EH (cell line): ENCODE results near the gene FUBP3.

Experiments used
- DNase-seq: peaks from one replicate; pipeline ENCODE4 v3.0.0-alpha.2; 2015; ENCODE audit warnings: low read depth

The FUBP3 gene

DNA sequence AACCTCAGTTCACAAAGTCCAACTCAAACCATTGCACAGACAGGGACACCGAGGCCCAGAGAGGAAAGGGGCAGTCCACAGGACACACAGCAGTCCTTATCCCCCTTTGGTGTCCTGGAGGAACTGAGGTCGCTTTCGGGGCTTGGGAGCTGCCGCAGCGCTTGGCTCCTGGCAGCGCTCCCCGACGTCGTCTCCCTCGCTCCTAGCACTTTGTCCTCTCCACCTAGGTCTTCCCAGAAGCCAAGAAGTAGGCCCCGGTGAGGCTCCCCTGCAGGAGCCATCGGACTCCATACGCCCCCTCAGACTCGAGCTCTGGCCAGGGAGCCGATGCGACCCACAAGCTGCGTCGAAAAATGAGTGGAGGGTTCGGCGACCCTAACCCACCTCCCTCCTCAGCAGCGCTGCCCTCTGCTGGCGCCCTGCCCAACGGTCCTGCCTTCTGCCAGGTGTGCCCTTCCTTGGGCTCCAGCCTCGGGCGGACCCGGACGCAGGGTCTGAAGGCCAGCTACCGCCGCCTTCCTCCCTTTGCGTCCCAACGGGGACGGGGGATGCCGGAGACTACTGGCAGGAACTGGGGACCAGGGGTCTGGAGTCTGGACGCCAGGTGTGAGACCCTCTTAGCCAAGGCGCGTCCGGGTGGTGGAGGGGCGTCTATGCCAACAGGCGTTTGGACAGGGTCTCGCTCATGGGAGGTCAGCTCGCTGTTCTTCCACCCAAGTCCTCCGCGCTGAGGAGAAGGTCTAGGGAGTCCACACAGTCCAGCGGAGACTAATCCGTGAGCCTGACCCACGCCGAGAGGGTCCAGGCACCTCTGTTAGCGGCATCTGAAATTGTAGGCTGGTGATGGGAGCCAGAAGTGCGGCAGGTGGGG lies 83.0 kb downstream of the FUBP3 start:
- DNase-seq, result no peak

DNA sequence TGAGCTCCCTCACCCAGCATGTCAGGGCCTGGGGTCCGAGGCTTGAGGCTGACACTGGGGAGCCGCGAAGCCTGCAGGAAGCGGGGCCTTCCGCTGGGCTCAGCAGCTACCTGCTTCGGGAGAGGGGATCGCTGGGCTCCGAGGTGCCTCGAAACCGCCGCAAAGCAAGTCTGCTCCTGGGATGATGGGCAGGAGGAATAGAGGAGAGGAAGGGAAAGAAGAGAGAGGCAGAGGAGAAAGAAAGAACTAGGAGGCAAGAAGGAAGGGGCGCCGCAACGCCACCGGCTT lies 83.5 kb downstream of the FUBP3 start:
- DNase-seq, result no peak

DNA sequence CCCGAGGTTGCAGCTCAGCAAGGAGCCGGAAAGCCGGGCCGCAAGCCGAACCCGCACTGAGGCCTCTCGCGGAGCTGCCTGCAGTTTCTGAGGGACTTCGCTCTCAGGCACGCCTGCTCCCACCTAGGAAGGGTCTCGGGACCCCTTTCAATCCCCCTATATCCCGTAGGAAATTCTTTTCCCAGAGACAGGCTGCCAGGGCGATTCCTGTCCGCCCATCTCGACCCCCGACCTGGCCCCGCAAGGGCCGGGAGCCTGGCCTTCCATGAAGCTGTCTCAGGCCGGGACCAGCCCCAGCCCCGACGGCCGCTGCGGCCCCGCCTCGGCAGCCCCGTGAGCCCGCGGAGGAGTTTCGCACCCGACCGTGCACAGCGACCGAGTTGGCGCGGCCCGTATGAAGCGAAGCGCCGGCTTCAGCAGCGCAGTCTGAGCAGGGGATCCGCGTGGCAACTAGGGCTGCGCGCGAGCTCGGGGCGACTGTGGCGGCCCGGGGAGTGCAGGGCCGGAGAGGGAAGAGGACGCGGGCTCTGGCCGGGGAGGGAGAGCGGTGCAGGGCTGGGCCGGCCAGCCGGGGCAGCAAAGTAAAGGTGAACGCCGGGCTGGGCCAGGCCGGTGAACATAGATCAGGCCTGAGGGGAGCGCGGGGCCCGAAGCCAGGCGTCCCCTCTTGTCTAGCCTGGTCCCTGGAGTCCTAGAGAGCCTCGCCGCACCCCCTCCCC lies 84.0 kb downstream of the FUBP3 start:
- no peak for DNase-seq

DNA sequence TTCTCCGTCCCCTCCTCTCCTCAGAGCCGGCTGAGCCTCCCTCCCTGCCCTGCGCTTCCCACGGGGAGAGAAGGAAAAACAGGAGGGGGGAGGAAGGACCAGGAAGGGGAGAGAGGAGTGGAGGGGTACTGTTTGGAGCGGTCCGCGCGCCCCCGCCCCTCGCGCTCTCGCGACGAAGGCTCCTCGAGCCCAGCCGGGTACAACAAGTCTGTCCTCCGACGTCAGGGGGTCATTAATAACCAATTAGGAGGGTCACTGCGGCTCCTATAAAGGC lies 84.5 kb downstream of the FUBP3 start:
- no peak for DNase-seq

DNA sequence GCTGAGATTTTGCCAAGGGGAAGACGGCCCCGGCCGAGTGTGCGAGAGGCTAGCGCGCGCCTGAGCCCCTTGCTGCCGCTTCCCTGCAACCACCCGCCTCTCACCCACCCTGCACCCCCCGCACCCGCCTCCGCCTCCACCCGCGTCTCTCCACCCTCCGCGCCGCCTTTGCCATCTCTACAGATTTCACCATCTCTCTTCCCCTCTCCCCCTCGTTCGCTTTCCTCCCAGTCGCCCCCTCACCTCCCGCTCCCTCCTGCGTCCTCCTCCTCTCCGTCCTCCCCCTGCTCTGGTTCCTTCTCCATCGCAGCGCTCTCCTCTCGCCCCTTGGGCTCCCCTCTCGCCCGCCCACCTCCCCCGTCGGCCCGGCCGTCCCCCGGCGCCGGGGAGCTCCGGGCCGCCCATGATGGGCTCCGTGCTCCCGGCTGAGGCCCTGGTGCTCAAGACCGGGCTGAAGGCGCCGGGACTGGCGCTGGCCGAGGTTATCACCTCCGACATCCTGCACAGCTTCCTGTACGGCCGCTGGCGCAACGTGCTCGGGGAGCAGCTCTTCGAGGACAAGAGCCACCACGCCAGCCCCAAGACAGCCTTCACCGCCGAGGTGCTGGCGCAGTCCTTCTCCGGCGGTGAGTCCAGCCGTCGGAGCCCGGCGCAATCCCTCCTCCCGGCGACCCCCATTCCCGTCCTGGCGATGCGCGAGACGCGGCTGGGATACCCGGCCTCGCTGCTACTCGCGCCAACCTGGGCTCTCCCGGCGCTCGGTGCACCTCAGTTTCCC lies 85.1 kb downstream of the FUBP3 start, which contains the start of gene PRDM12:
PRDM12 (plus strand) TSS at position 344 of the 778 bp plus-strand sequence; CDS start at position 404, 60 bp downstream.
- no peak for DNase-seq

DNA sequence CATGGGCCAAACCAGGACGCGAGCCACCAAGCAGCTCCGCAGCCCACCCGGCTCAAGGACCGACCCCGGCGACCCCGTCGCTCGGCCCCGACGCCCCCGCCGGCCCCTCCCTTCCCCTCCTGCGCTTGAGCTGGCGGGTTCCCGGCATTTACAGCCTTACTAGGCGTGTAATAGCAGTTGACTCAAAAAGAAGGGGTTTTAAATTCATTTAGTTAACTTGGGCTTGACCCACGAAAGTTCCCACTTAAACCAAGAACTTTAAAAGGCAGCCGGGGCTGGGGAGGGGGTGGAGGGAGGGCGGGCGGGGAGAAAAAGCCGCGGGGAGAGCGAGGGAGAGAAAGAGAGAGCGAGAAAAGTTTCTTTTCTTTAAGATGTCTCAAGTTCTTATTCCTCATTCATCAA lies 85.7 kb downstream of the FUBP3 start:
- DNase-seq, result no peak

DNA sequence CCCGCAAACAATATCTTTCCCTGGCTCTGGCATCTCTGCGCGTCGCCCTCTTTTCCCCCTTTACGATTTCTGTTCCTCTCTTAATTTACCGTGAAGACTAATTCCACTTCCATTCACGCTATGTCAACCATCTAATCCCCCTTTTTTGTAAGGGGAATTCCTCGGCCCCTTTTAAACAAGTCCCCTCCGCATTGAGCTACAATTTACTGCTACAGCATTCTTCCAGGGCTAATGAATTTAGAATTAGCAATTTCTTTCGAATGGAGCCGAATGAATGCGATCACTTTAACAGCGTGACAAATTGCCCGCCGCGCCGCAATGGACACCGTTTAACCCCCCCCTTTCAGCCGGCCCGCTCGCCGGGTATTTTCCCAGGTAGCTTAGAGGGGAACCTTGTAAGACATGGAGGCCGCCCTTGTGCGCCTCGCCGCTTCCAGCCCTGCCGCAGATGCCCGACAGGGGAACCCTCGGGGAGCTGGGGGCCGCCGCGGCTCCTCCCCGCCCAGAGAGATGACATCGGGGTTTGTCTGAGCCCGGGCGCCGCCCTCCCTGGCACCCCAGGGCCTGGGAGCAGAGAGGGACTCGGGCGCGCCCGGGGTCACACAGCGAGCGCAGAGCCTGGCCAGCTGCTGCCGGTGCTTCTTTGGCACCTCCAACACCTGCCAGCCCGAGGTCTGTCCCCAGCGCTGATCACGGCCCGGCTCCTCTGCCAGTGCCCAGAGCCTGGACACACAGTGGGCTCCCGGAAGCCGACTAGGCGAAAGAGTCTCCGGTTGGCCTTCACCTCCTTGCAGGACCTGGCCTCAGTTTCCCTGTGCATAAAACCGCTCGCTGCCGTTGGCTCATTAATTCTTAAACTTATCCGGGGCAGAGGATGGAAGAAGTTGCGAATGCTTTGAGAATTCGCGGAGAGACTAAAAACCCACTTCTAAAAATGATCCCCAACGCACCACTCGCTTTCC lies 86.3 kb downstream of the FUBP3 start:
- DNase-seq, result no peak

DNA sequence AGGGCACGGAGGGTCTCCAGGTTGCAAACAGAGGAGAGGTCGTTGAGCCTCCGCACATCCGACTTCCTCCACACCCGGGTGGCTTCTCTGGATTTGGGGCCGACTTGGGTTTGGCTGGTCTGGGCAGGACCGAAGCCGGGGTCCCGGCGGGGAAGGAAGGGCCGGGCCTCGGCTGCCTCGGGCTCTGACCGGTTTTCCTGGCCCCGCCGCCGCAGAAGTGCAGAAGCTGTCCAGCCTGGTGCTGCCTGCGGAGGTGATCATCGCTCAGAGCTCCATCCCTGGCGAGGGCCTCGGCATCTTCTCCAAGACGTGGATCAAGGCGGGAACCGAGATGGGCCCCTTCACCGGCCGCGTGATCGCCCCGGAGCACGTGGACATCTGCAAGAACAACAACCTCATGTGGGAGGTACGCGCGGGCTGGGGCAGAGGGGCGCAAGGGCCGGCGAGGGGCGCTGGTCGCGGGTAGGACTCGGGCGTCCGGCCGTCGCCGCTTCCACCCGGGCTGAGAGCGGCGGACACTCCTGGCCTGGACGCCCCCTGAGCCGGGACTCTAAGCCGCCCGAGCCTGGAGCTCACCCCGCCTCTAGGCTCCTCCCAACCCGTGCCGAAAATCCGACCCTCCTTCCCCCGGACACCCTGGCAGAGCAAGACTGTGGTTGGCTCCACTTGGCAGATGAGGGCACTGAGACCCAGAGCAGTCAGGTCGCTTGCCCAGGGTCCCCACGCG lies 87.2 kb downstream of the FUBP3 start:
- no peak for DNase-seq

DNA sequence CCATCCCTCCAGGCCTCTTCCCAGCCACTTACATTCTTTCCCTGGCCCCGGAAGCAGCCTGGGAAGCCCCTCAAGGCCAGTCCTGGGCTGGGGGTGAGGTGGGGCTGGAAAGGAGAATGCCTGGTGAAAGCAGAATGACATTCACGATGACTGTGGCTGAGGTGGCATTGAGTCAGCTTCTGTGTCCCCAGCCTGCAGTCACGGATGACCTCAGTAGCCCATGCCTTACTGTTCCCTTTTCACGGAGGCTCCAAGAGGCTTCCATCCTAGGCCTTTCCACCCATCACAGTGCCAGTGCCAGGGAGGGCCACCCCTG lies 87.7 kb downstream of the FUBP3 start:
- DNase-seq, result no peak

DNA sequence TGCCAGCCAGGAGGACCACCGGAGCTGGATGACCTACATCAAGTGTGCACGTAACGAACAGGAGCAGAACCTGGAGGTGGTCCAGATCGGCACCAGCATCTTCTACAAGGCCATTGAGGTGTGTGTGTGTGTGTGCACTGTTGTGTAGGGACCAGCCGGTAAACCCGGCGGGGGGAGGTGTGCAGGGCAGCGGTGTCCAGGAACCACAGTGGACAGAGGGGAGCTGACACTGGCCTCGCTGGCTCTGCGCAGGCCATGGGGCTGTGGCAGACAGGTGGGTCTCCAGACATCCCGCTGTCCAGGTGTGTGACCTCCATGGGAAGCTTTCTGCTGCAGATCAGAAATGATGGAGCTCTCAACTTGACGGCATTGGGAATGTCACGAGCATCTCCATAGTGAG lies 88.8 kb downstream of the FUBP3 start:
- DNase-seq, result no peak

DNA sequence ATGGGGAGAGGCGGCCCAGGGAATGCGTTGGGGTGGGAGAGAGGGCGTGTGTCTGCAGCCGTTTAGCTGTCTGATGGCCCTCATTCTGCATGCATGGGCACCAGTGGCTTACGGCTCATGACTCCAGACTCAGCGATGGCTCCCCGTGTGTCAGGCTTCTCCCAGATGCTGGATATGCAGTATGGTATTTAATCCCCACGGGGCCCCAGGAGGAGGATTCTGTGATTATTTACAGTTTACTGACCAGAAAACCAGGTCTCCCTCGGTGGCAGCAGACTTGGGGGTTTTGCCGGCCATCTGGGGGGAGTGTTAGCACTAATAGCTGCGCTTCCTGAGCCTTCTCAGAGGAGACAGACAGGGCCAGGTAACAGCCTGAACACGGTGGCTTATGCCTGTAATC lies 89.3 kb downstream of the FUBP3 start:
- DNase-seq, result no peak

DNA sequence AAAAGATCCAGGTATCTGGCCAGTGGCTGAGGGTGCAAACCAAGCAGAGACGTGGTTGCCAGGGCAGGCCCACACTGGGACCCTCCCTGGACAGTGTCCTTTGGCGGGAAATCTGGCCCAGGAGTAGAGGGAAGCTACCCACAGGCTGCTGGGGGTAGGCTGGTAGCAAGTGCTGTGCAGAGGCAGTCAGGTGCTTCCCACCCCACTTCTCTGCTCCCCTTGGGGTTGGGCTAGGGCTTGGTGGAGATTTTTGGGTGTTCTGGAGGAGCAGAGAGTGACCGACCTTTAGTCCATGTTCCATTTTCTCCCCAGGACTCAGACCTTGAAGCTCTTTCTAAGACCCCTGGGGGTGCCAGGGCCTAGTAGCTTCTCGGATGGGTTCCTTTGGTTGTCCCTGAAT lies 90.6 kb downstream of the FUBP3 start:
- DNase-seq, result no peak

DNA sequence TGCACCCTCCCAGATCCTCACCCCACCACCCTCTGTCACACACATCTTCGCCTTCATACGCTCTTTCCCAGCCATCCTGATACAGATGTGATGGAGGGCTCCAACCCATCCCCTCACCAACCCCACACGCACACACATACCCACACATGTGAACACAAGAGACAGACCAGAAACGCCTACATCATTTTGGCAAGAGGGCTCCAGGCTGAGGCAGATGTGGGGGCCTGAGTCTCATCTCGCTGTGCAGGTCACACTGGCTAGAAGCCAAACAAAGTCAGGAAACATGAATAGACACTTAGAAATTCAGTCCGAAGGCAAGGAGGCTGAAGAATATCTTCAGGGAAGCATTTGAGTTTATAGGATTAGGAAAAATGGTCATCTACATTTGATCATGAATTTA lies 91.3 kb downstream of the FUBP3 start:
- peak; percentile 20 for DNase-seq

DNA sequence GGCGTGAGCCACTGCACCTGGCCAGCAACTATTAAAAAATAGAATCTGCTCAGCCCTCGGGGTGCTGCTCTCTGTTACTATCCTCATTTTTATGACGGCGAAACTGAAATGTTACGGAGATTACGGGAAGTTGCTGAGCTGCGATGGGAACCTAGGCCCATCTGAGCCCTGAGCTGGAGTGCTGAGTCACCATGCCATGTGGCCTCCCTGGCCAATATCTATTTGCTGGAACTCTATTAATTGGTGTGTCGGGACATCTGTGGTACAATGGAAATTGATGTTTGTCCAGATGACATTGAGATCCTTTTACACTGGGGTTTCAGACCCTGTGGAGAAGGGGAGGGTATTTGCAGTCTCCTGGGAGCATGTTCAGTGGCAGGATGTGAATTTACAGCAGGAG lies 93.1 kb downstream of the FUBP3 start:
- no peak for DNase-seq

DNA sequence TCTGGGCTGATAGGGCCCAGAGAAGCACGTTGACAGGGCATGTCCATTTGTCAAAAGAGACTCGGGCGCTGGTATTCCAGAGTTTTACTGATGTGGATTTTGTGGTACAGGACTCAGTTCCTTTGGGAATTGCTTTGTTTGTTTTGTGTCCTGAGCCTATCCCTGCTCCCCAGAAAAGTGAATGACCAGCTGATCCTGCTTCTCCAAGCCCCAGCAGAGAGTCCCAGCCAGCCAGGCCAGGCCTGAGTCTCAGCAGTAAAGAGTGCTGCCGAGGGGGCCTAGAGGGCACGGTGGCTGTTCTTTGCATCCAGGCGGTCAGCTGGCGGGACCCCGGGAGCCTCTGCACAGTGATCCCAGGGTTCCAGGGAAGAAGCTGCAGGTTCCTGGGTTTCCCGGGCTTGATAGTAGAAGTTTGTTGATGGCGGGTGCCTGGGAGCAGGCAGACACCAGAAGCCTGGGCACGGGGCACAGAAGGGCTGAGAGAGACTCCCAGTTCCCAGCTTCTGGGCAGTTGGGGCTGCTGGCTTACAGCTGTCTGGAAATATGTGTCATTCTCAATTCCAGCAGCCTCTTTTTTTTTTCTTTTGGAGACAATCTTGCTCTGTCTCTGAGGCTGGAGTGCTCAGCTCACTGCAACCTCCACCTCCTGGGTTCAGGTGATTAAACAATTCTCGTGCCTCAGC lies 93.7 kb downstream of the FUBP3 start:
- no peak for DNase-seq

DNA sequence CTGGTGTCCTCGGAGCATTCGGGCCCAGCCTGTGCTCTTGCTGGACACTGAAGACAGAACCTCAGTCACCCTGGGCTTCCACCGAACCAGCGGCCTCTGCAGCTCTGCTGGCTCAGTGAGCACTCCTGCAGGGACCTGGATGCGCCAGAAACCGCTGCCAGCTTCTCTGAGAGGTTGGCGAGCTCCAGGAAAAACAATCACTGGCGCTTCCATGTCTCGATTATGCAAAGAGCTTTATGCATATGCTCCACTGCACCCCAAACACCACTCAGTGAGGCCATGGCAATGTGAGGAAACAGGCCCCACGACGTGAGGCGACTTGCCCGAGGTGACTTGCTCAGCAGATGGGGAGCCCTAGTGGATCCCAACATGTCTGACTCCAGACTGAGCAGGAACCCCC lies 96.0 kb downstream of the FUBP3 start:
- DNase-seq, result no peak

DNA sequence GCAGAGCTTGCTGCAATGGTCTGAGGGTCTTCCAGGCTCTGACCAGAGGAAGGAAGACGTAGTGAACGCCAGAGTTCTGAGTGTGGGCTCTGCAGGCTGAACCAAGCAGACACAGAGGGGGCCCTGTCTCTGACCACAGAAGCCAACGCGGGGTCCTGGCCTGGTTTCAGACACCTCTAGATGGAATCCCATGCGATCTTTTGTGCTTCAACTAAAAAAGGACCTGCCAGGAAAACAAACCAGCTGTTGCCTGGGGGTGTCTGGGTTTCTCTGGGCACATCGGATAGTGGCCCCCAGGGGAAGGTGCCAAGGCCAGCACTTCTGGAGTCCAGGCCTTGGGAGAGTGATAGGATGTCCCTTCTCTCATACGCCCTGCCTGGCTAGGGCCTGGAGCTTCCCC lies 97.9 kb downstream of the FUBP3 start:
- DNase-seq, result no peak

DNA sequence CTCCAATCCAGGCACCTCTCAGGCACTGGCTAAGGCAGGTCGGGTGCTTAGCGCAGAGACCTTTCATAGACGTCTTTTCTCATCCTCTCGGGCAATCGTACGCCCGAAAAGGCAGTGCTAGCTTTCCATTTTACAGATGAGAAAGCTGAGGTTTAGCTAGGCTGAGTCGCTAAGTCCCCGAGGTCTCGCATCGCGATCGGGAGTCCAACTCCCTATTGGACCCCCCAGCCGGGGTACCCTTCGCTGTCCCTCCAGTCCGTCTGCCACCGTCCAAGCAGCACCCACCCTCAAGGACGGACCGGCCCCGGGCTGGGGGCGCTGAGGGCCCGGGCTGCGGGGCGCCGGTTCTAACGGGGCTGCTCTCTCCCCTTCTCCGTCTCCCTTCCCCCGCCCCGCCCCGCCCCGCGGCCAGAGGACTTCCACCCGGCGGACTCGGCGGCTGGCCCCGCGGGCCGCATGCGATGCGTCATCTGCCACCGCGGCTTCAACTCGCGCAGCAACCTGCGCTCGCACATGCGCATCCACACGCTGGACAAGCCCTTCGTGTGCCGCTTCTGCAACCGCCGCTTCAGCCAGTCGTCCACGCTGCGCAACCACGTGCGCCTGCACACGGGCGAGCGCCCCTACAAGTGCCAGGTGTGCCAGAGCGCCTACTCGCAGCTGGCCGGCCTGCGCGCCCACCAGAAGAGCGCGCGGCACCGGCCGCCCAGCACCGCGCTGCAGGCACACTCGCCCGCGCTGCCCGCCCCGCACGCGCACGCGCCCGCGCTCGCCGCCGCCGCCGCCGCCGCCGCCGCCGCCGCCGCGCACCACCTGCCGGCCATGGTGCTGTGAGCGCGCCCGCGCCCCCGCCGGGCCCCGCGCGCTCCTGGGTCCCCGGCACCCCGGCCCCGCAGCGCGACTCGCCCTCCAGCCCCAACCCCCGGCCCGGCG lies 101.7 kb downstream of the FUBP3 start:
- DNase-seq, result peak; percentile 89

DNA sequence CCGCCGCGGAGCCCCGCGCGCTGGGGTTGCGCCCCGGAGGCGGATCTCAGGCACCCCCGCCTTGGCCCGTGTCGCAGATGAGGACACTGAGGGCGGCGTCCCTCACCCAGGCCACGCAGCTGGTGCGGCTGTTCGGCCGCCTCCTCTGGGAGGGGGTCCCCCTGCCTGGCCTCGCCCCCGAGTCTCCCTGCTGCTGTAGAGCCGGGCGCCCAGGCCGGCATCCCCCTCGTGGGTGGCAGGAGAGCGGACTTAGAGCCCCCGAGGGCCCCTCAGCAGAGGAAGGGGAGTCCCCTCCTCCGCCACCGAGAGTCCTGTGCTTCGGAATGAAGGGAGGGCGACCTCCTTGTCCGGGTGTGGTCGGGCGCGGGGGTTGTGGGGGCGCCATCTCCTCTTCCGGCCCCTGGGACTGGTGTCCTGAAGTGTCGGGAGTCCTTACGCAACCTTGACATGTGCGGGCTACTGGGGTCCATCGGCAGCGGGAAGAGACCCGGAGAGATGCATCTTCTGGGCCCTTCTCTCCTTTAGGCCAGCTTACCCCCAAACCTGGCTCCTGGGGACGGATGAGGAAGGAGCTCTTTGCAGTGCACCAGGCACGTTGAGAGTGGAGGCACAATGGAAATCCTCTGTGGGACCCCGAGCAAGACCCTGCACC lies 102.5 kb downstream of the FUBP3 start:
- no peak for DNase-seq
